GM10847 (cell line): ENCODE results near the gene KCNK3.

ENCODE experiments used
- POLR2A ChIP-seq: IDR thresholded peaks from 2 replicates; pipeline ENCODE4 v1.6.1; 2011; ENCODE audit not compliant: insufficient read length; ENCODE audit errors: extremely low read depth

KCNK3 gene

GRCh38 chr2:26744953-26745352 lies 52.4 kb downstream of the KCNK3 start:
- TF ChIP-seq POLR2A = no peak

- no peak for TF ChIP-seq POLR2A
Measured at GRCh38 chr2:26745609-26746327, 53.2 kb downstream of the KCNK3 start.

GRCh38 chr2:26746934-26747333 lies 54.4 kb downstream of the KCNK3 start:
- no peak for TF ChIP-seq POLR2A

GRCh38 chr2:26752656-26753055 lies 60.1 kb downstream of the KCNK3 start:
- TF ChIP-seq POLR2A = no peak

GRCh38 chr2:26754539-26754938 lies 62.0 kb downstream of the KCNK3 start:
- TF ChIP-seq POLR2A = no peak

GRCh38 chr2:26754972-26755670 lies 62.6 kb downstream of the KCNK3 start:
- TF ChIP-seq POLR2A = no peak

- no peak for TF ChIP-seq POLR2A
Measured at GRCh38 chr2:26756337-26756736, 63.8 kb downstream of the KCNK3 start.

GRCh38 chr2:26757873-26758789 lies 65.6 kb downstream of the KCNK3 start:
- TF ChIP-seq POLR2A = no peak

- no peak for TF ChIP-seq POLR2A
Measured at GRCh38 chr2:26758790-26759321, 66.3 kb downstream of the KCNK3 start.

GRCh38 chr2:26759845-26760244 lies 67.3 kb downstream of the KCNK3 start:
- no peak for TF ChIP-seq POLR2A

- TF ChIP-seq POLR2A = no peak
Measured at GRCh38 chr2:26763019-26763418, 70.5 kb downstream of the KCNK3 start.

GRCh38 chr2:26764078-26764887 lies 71.8 kb downstream of the KCNK3 start, which contains the start of gene SLC35F6:
Gene SLC35F6 (plus strand): TSS chr2:26764284. CDS start chr2:26764350, 66 bp downstream.
- peak; percentile 84 for TF ChIP-seq POLR2A

- TF ChIP-seq POLR2A = no peak
Measured at GRCh38 chr2:26764906-26765305, 72.4 kb downstream of the KCNK3 start.

- no peak for TF ChIP-seq POLR2A
Measured at GRCh38 chr2:26765475-26766200, 73.1 kb downstream of the KCNK3 start.
